Thyroid gland (tissue), 4 donors: Measurements from ENCODE around the gene CREB3. TPM values are rescaled to one million over a fixed set of nuclear protein-coding genes. Genes with fewer than 3 reads are reported as not detected.

ENCODE experiments used
- DNase-seq, 2 donors: peaks; one replicate each; pipeline ENCODE4 v3.0.0-alpha.2; 2019
- H3K27ac ChIP-seq, 3 donors: fragments of 200-600 bp; sonication (generic); 1 replicate in 2 of 3; 2 replicates in 1 of 3; pipeline ENCODE4 v1.5.1; 2016 to 2019; ENCODE audit warnings: mild to moderate bottlenecking in 1 of 3, moderate library complexity in 1 of 3
- H3K27me3 ChIP-seq: fragments of 200-600 bp; sonication (generic); one replicate; pipeline ENCODE4 v1.5.1; 2019
- H3K36me3 ChIP-seq, 2 donors: fragments of 200-600 bp; sonication (generic); one replicate each; pipeline ENCODE4 v1.5.1; 2016 to 2019
- H3K4me1 ChIP-seq, 2 donors: fragments of 200-600 bp; sonication (generic); one replicate each; pipeline ENCODE4 v1.5.1; 2017 to 2019
- H3K4me3 ChIP-seq, 3 donors: fragments of 200-600 bp; sonication (generic); replicated peaks in 1 of 3; 1 replicate in 2 of 3; 2 replicates in 1 of 3; pipeline ENCODE4 v1.5.1; 2016; ENCODE audit warnings: mild to moderate bottlenecking in 1 of 3
- H3K9me3 ChIP-seq: fragments of 200-600 bp; sonication (generic); one replicate; pipeline ENCODE4 v1.5.1; 2017
- CTCF ChIP-seq, 6 experiments: fragments of 200-600 bp in 3 of 6; fragments of 450-650 bp in 3 of 6; sonication (generic) in 3 of 6; IDR thresholded peaks; one replicate each; pipeline ENCODE4 v1.5.1; 2016 to 2019; ENCODE audit warnings: antibody characterized with exemption in 6 of 6, mild to moderate bottlenecking in 2 of 6, inconsistent platforms in 1 of 6, moderate library complexity in 1 of 6
- POLR2A ChIP-seq, 2 donors: fragments of 450-650 bp; IDR thresholded peaks; one replicate each; pipeline ENCODE4 v1.6.1; 2017; ENCODE audit warnings: antibody characterized with exemption in 2 of 2, mild to moderate bottlenecking in 2 of 2, moderate library complexity in 1 of 2
- WGBS, 2 donors: methylation state at CpG; one replicate each; pipeline ENCODE4 v1.1.5; 2017; 5-methylcytosine and 5-hydroxymethylcytosine counted together
- intact Hi-C: fragments of 100-400 bp; cut with DNase I; formaldehyde crosslinking; loops from one replicate; pipeline ENCODE4 v1.15.1; 2023
- total RNA-seq, 4 donors: library from RNA; depleted of rRNA; stranded (reverse); fragments of >200 nt; gene quantifications; one replicate each; pipeline ENCODE4 v1.2.3, GENCODE V29; 2016

Gene CREB3
- total RNA-seq, 4 donors from 2014 or later = 44.9 to 73.0 (median 51.3) TPM

- Histone ChIP-seq H3K27ac (peak overlapping the region; percentile 34 to 59 (median 52)), H3K9me3 (no peaks in the 10 kb centered on the region), H3K4me1 (peaks cover 36 to 44% of the 10 kb centered on the region in 2 donors), H3K4me3 (no peak overlapping the region), H3K27me3 (no peaks in the 10 kb centered on the region), H3K36me3 (peaks cover 24 to 28% of the 10 kb centered on the region in 2 donors)
- DNase-seq = no peak
- 45 to 71% methylated on average over 5 of the region's 5 CpGs for WGBS, 2 donors
- intact Hi-C loops = loop anchor here (5.0 kb wide), 1 partner anchor 75 kb away; the partner anchor contains the start of gene SIT1
- TF ChIP-seq POLR2A (IDR thresholded peaks at IDR 0.05) (no peak), CTCF (IDR thresholded peaks at IDR 0.05) (no peak)
Observed at GRCh38 chr9:35727676-35728040, 4.8 kb upstream of the CREB3 start.

GRCh38 chr9:35728041-35728971, 4.2 kb upstream of the CREB3 start:
- intact Hi-C loops = loop anchor here (5.0 kb wide), 1 partner anchor 76 kb away; the partner anchor contains the start of gene SIT1
- Histone ChIP-seq H3K4me3 (peak overlapping the region in 1 of 3 donors; percentile 7), H3K27me3 (no peaks in the 10 kb centered on the region), H3K4me1 (peaks cover 43 to 47% of the 10 kb centered on the region in 2 donors), H3K9me3 (no peaks in the 10 kb centered on the region), H3K27ac (peak overlapping the region; percentile 34 to 59 (median 52)), H3K36me3 (peaks cover 20 to 22% of the 10 kb centered on the region in 2 donors)
- 20 to 25% methylated on average over 10 of the region's 10 CpGs for WGBS, 2 donors
- DNase-seq = peak; percentile 68 to 70
- TF ChIP-seq POLR2A (IDR thresholded peaks at IDR 0.05) (peak in 1 of 2 donors; percentile 23), CTCF (IDR thresholded peaks at IDR 0.05) (no peak)

GRCh38 chr9:35729101-35729500, 3.4 kb upstream of the CREB3 start:
- TF ChIP-seq POLR2A (IDR thresholded peaks at IDR 0.05) (no peak), CTCF (IDR thresholded peaks at IDR 0.05) (no peak)
- Histone ChIP-seq H3K4me1 (peaks cover 50 to 55% of the 10 kb centered on the region in 2 donors), H3K4me3 (no peak overlapping the region), H3K27ac (peak overlapping the region in 2 of 3 donors; percentile 52 to 59), H3K9me3 (no peaks in the 10 kb centered on the region), H3K27me3 (no peaks in the 10 kb centered on the region), H3K36me3 (peaks cover 12 to 14% of the 10 kb centered on the region in 2 donors)
- DNase-seq = no peak
- WGBS, 2 donors = 71 to 77% methylated on average over 3 of the region's 3 CpGs
- intact Hi-C loops = loop anchor here (5.0 kb wide), 1 partner anchor 77 kb away; the partner anchor contains the start of gene SIT1

- Histone ChIP-seq H3K36me3 (peaks cover 5 to 8% of the 10 kb centered on the region in 2 donors), H3K4me1 (peaks cover 50 to 55% of the 10 kb centered on the region in 2 donors), H3K27me3 (no peaks in the 10 kb centered on the region), H3K4me3 (peak overlapping the region in 1 of 3 donors; percentile 82), H3K27ac (peak overlapping the region in 2 of 3 donors; percentile 17 to 59), H3K9me3 (no peaks in the 10 kb centered on the region)
- DNase-seq = peak; percentile 6 to 27
- intact Hi-C loops = loop anchor here (5.0 kb wide), 2 partner anchors 78 to 128 kb away; partner anchors contain the start of gene SIT1
- 45 to 50% methylated on average over 6 of the region's 6 CpGs for WGBS, 2 donors
- peak in 4 of 6 experiments; percentile 10 to 48 (median 40) for TF ChIP-seq CTCF (IDR thresholded peaks at IDR 0.05)
- TF ChIP-seq POLR2A (IDR thresholded peaks at IDR 0.05) = no peak
Observed at GRCh38 chr9:35729700-35730485, 2.6 kb upstream of the CREB3 start.
